HepG2 (cell line): ENCODE measurements around the gene TRPV2. TPM values are rescaled to one million over a fixed set of nuclear protein-coding genes. Genes with fewer than 3 reads are reported as not detected.

Source experiments
- CC2D1A ChIP-seq: sonication (generic); formaldehyde crosslinking; IDR thresholded peaks from 2 replicates; pipeline ENCODE4 v1.8.1; 2023; ENCODE audit warnings: mild to moderate bottlenecking, missing genetic modification reagents
- EEA1 ChIP-seq: sonication (generic); formaldehyde crosslinking; IDR thresholded peaks from 2 replicates; pipeline ENCODE4 v1.5.1; 2020; ENCODE audit warnings: mild to moderate bottlenecking, missing genetic modification reagents, borderline replicate concordance
- KDM3A ChIP-seq: IDR thresholded peaks from 2 replicates; pipeline ENCODE4 v1.6.1; 2018; ENCODE audit warnings: low read depth, missing compliant biosample characterization
- KMT2B ChIP-seq: IDR thresholded peaks from 2 replicates; pipeline ENCODE4 v1.6.1; 2016; ENCODE audit warnings: missing genetic modification reagents, missing compliant biosample characterization
- MEF2D ChIP-seq: sonication (generic); formaldehyde crosslinking; IDR thresholded peaks from 2 replicates; pipeline ENCODE4 v1.5.1; 2020; ENCODE audit warnings: mild to moderate bottlenecking, missing genetic modification reagents
- MIXL1 ChIP-seq: IDR thresholded peaks from 2 replicates; pipeline ENCODE4 v1.6.1; 2016
- PLRG1 ChIP-seq: fragments of 450-650 bp; conservative IDR thresholded peaks from 2 replicates; pipeline ENCODE4 v1.6.1; 2016
- STAG1 ChIP-seq: sonication (generic); formaldehyde crosslinking; IDR thresholded peaks from 2 replicates; pipeline ENCODE4 v1.4.0; 2020; ENCODE audit warnings: missing genetic modification reagents
- ZBTB1 ChIP-seq: sonication (generic); formaldehyde crosslinking; IDR thresholded peaks from 2 replicates; pipeline ENCODE4 v1.4.0; 2020; ENCODE audit warnings: missing genetic modification reagents, borderline replicate concordance
- ZNF234 ChIP-seq: sonication (generic); formaldehyde crosslinking; conservative IDR thresholded peaks from 2 replicates; pipeline ENCODE4 v1.5.1; 2020; ENCODE audit warnings: mild to moderate bottlenecking, missing genetic modification reagents
- ZNF709 ChIP-seq: sonication (generic); formaldehyde crosslinking; IDR thresholded peaks from 2 replicates; pipeline ENCODE4 v1.5.0; 2020; ENCODE audit warnings: mild to moderate bottlenecking, missing genetic modification reagents
- ZNF83 ChIP-seq: sonication (generic); formaldehyde crosslinking; IDR thresholded peaks from 2 replicates; pipeline ENCODE4 v1.4.0; 2020; ENCODE audit warnings: missing genetic modification reagents, mild to moderate bottlenecking, borderline replicate concordance
- polyA plus RNA-seq, 8 experiments: library from polyadenylated mRNA; depleted of rRNA in 3 of 8; stranded (reverse) in 7 of 8; unstranded in 1 of 8; fragments of >200 nt; fragmentation: Illumina TruSeq in 4 of 8; extraction: Trizol in 4 of 8; gene quantifications; 2 replicates each; pipeline versions ENCODE4 v1.2.1 to v1.2.3, GENCODE V29; 2011 to 2016; ENCODE audit warnings: low read depth in 4 of 8, missing spikeins in 1 of 8, mixed read lengths in 1 of 8; ENCODE audit not compliant: insufficient read depth in 1 of 8
- total RNA-seq, 5 experiments: library from RNA; depleted of rRNA; stranded (reverse); fragments of >200 nt; fragmentation: Illumina TruSeq; extraction: Trizol; gene quantifications; 2 replicates each; pipeline ENCODE4 v1.2.3, GENCODE V29; 2016; ENCODE audit warnings: low read depth in 1 of 5
- TF ChIP-seq, protein P1 (sequence below): sonication (generic); formaldehyde crosslinking; IDR thresholded peaks from 2 replicates; pipeline ENCODE4 v1.4.0; 2020; ENCODE audit warnings: missing genetic modification reagents
- TF ChIP-seq, protein P2 (sequence below): sonication (generic); formaldehyde crosslinking; IDR thresholded peaks from 2 replicates; pipeline ENCODE4 v1.5.0; 2020; ENCODE audit warnings: mild to moderate bottlenecking, missing genetic modification reagents
- TF ChIP-seq, protein P3 (sequence below): sonication (generic); formaldehyde crosslinking; IDR thresholded peaks from 2 replicates; pipeline ENCODE4 v1.4.0; 2020; ENCODE audit warnings: missing genetic modification reagents, borderline replicate concordance
- TF ChIP-seq, protein P4 (sequence below): sonication (generic); formaldehyde crosslinking; IDR thresholded peaks from 2 replicates; pipeline ENCODE4 v1.5.0; 2020; ENCODE audit warnings: missing genetic modification reagents
- TF ChIP-seq, protein P5 (sequence below): sonication (generic); formaldehyde crosslinking; IDR thresholded peaks from 2 replicates; pipeline ENCODE4 v1.4.0; 2020; ENCODE audit warnings: mild to moderate bottlenecking, low read depth, missing genetic modification reagents

Gene TRPV2
- total and polyA plus RNA-seq, 2 of the 13 experiments (the other 11 are each of a cell fraction or from before 2014, with no cell fraction given) = 13.6 to 21.3 TPM

DNA sequence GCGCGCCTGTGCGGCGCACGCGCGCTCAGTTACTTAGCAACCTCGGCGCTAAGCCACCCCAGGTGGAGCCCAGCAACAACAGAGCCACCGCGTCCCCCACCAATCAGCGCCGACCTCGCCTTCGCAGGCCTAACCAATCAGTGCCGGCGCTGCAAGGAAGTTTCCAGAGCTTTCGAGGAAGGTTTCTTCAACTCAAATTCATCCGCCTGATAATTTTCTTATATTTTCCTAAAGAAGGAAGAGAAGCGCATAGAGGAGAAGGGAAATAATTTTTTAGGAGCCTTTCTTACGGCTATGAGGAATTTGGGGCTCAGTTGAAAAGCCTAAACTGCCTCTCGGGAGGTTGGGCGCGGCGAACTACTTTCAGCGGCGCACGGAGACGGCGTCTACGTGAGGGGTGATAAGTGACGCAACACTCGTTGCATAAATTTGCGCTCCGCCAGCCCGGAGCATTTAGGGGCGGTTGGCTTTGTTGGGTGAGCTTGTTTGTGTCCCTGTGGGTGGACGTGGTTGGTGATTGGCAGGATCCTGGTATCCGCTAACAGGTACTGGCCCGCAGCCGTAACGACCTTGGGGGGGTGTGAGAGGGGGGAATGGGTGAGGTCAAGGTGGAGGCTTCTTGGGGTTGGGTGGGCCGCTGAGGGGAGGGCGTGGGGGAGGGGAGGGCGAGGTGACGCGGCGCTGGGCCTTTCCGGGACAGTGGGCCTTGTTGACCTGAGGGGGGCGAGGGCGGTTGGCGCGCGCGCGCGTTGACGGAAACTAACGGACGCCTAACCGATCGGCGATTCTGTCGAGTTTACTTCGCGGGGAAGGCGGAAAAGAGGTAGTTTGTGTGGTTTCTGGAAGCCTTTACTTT lies 34.5 kb upstream of the TRPV2 start, which contains the start of gene UBB (continued):
- TF ChIP-seq, protein P1, sequence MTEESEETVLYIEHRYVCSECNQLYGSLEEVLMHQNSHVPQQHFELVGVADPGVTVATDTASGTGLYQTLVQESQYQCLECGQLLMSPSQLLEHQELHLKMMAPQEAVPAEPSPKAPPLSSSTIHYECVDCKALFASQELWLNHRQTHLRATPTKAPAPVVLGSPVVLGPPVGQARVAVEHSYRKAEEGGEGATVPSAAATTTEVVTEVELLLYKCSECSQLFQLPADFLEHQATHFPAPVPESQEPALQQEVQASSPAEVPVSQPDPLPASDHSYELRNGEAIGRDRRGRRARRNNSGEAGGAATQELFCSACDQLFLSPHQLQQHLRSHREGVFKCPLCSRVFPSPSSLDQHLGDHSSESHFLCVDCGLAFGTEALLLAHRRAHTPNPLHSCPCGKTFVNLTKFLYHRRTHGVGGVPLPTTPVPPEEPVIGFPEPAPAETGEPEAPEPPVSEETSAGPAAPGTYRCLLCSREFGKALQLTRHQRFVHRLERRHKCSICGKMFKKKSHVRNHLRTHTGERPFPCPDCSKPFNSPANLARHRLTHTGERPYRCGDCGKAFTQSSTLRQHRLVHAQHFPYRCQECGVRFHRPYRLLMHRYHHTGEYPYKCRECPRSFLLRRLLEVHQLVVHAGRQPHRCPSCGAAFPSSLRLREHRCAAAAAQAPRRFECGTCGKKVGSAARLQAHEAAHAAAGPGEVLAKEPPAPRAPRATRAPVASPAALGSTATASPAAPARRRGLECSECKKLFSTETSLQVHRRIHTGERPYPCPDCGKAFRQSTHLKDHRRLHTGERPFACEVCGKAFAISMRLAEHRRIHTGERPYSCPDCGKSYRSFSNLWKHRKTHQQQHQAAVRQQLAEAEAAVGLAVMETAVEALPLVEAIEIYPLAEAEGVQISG = peak; percentile 49; the same call in 1 of the 2 replicates
- TF ChIP-seq ZNF234 (CRISPR knock-in tag) (no peak), EEA1 (no peak), ZNF83 (CRISPR knock-in tag) (no peak), ZNF709 (CRISPR knock-in tag) (peak; percentile 44), STAG1 (no peak), PLRG1 (no peak), CC2D1A (CRISPR knock-in tag) (no peak), KDM3A (CRISPR knock-in tag) (no peak), ZBTB1 (CRISPR knock-in tag) (no peak), MIXL1 (CRISPR knock-in tag) (peak; percentile 81), MEF2D (CRISPR knock-in tag) (peak; percentile 1; the same call in 1 of the 2 replicates), KMT2B (CRISPR knock-in tag) (peak; percentile 55)
- TF ChIP-seq, protein P2, sequence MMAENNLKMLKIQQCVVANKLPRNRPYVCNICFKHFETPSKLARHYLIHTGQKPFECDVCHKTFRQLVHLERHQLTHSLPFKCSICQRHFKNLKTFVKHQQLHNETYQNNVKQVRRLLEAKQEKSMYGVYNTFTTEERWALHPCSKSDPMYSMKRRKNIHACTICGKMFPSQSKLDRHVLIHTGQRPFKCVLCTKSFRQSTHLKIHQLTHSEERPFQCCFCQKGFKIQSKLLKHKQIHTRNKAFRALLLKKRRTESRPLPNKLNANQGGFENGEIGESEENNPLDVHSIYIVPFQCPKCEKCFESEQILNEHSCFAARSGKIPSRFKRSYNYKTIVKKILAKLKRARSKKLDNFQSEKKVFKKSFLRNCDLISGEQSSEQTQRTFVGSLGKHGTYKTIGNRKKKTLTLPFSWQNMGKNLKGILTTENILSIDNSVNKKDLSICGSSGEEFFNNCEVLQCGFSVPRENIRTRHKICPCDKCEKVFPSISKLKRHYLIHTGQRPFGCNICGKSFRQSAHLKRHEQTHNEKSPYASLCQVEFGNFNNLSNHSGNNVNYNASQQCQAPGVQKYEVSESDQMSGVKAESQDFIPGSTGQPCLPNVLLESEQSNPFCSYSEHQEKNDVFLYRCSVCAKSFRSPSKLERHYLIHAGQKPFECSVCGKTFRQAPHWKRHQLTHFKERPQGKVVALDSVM (CRISPR knock-in tag) = peak; percentile 37
- TF ChIP-seq, protein P3, sequence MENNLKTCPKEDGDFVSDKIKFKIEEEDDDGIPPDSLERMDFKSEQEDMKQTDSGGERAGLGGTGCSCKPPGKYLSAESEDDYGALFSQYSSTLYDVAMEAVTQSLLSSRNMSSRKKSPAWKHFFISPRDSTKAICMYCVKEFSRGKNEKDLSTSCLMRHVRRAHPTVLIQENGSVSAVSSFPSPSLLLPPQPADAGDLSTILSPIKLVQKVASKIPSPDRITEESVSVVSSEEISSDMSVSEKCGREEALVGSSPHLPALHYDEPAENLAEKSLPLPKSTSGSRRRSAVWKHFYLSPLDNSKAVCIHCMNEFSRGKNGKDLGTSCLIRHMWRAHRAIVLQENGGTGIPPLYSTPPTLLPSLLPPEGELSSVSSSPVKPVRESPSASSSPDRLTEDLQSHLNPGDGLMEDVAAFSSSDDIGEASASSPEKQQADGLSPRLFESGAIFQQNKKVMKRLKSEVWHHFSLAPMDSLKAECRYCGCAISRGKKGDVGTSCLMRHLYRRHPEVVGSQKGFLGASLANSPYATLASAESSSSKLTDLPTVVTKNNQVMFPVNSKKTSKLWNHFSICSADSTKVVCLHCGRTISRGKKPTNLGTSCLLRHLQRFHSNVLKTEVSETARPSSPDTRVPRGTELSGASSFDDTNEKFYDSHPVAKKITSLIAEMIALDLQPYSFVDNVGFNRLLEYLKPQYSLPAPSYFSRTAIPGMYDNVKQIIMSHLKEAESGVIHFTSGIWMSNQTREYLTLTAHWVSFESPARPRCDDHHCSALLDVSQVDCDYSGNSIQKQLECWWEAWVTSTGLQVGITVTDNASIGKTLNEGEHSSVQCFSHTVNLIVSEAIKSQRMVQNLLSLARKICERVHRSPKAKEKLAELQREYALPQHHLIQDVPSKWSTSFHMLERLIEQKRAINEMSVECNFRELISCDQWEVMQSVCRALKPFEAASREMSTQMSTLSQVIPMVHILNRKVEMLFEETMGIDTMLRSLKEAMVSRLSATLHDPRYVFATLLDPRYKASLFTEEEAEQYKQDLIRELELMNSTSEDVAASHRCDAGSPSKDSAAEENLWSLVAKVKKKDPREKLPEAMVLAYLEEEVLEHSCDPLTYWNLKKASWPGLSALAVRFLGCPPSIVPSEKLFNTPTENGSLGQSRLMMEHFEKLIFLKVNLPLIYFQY (CRISPR knock-in tag) = no peak
- TF ChIP-seq, protein P4, sequence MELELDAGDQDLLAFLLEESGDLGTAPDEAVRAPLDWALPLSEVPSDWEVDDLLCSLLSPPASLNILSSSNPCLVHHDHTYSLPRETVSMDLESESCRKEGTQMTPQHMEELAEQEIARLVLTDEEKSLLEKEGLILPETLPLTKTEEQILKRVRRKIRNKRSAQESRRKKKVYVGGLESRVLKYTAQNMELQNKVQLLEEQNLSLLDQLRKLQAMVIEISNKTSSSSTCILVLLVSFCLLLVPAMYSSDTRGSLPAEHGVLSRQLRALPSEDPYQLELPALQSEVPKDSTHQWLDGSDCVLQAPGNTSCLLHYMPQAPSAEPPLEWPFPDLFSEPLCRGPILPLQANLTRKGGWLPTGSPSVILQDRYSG = no peak; the same call in 1 of the 2 replicates
- TF ChIP-seq, protein P5, sequence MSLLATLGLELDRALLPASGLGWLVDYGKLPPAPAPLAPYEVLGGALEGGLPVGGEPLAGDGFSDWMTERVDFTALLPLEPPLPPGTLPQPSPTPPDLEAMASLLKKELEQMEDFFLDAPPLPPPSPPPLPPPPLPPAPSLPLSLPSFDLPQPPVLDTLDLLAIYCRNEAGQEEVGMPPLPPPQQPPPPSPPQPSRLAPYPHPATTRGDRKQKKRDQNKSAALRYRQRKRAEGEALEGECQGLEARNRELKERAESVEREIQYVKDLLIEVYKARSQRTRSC = no peak
